Endothelial cell of umbilical vein (primary cell): ENCODE results near the gene SIX4. TPM values are rescaled to one million over a fixed set of nuclear protein-coding genes. Genes with fewer than 3 reads are reported as not detected.

Source experiments
- BruUV-seq: library from RNA; stranded (reverse); fragments of 400-500 nt; replicated peaks from 2 replicates; lab custom pipeline; 2021; lab: Mats Ljungman, UMichigan
- CTCF ChIA-PET: fragments of 300-600, 350-600 bp; sonication (Branson Sonifier 250); formaldehyde crosslinking; loops from one replicate; lab custom pipeline; 2021; ENCODE audit warnings: antibody characterized with exemption, inconsistent platforms; lab: Charles Lee
- POLR2A ChIA-PET: fragments of 300-600, 350-600 bp; sonication (Branson Sonifier 250); formaldehyde crosslinking; loops from one replicate; lab custom pipeline; 2021; ENCODE audit warnings: antibody characterized with exemption, inconsistent platforms; lab: Charles Lee
- DNase-seq: peaks from one replicate; pipeline ENCODE4 v3.0.0-alpha.2; 2011; ENCODE audit warnings: low read depth, low spot score
- FAIRE-seq: peaks from 2 replicates; lab custom pipeline; 2011; peaks lifted over from hg19 to GRCh38; lab: Jason Lieb, UNC
- H2AFZ ChIP-seq: 2 replicates; pipeline ENCODE4 v1.6.0; 2012; ENCODE audit warnings: low read depth, low read length, control low read depth, inconsistent platforms
- H3K27ac ChIP-seq: 2 replicates; pipeline ENCODE4 v1.5.1; 2011; ENCODE audit warnings: low read depth, mild to moderate bottlenecking, control low read depth, low read length, moderate library complexity; ENCODE audit not compliant: insufficient read depth
- H3K27me3 ChIP-seq, 2 experiments: 2 replicates each; pipeline versions ENCODE4 v1.6.0 to v1.6.1; 2011; ENCODE audit warnings: low read length in 2 of 2, mixed read lengths in 1 of 2; ENCODE audit not compliant: control insufficient read depth in 2 of 2, insufficient read depth in 2 of 2
- H3K36me3 ChIP-seq, 2 experiments: 2 replicates in 1 of 2; 3 replicates in 1 of 2; pipeline ENCODE4 v1.5.1; 2011; ENCODE audit warnings: low read length in 2 of 2, mild to moderate bottlenecking in 1 of 2, moderate library complexity in 1 of 2; ENCODE audit not compliant: control insufficient read depth in 2 of 2, insufficient read depth in 2 of 2; ENCODE audit errors: extremely low read depth in 1 of 2
- H3K4me1 ChIP-seq: 3 replicates; pipeline ENCODE4 v1.5.1; 2011; ENCODE audit warnings: mild to moderate bottlenecking, low read length; ENCODE audit not compliant: control insufficient read depth, insufficient read depth; ENCODE audit errors: extremely low read depth
- H3K4me2 ChIP-seq: 2 replicates; pipeline ENCODE4 v1.6.1; 2011; ENCODE audit warnings: low read length, control low read depth, mixed read lengths; ENCODE audit not compliant: insufficient read depth
- H3K4me3 ChIP-seq, 3 experiments: fragments of 200-600 bp in 1 of 3; sonication (generic), shearing (Covaris generic) in 1 of 3; replicated peaks in 1 of 3; 2 replicates each; pipeline ENCODE4 v1.5.1; 2011 to 2016; ENCODE audit warnings: control low read depth in 3 of 3, low read length in 3 of 3, mild to moderate bottlenecking in 2 of 3, inconsistent platforms in 1 of 3, low read depth in 1 of 3, moderate library complexity in 1 of 3; ENCODE audit not compliant: insufficient read depth in 1 of 3
- H3K79me2 ChIP-seq: 2 replicates; pipeline ENCODE4 v1.6.0; 2012; ENCODE audit warnings: low read length, inconsistent platforms; ENCODE audit not compliant: control insufficient read depth, insufficient read depth
- H3K9ac ChIP-seq: replicated peaks from 2 replicates; pipeline ENCODE3; 2011; ENCODE audit warnings: low read length, control low read depth; ENCODE audit not compliant: insufficient read depth; ENCODE audit errors: extremely low read depth
- H3K9me1 ChIP-seq: replicated peaks from 3 replicates; pipeline ENCODE4 v1.6.0; 2011; ENCODE audit warnings: mild to moderate bottlenecking, low read length; ENCODE audit not compliant: control insufficient read depth, insufficient read depth; ENCODE audit errors: extremely low read depth
- H3K9me3 ChIP-seq: replicated peaks from 2 replicates; pipeline ENCODE4 v1.5.1; 2012; ENCODE audit warnings: low read length, inconsistent platforms; ENCODE audit not compliant: control insufficient read depth, insufficient read depth
- H4K20me1 ChIP-seq: replicated peaks from 2 replicates; pipeline ENCODE3; 2011; ENCODE audit warnings: mild to moderate bottlenecking, low read length; ENCODE audit not compliant: control insufficient read depth, insufficient read depth; ENCODE audit errors: extremely low read depth
- CTCF ChIP-seq, 2 donors: IDR thresholded peaks; 1 replicate in 1 of 2; 2 replicates in 1 of 2; pipeline ENCODE4 v1.5.1; 2011; ENCODE audit warnings: low read length in 2 of 2, mild to moderate bottlenecking in 2 of 2, moderate library complexity in 2 of 2, control low read depth in 1 of 2, inconsistent platforms in 1 of 2, low read depth in 1 of 2; ENCODE audit not compliant: insufficient read depth in 1 of 2; ENCODE audit errors: extremely low read depth in 1 of 2
- EZH2 ChIP-seq: IDR thresholded peaks from 2 replicates; pipeline ENCODE4 v1.6.1; 2012; ENCODE audit warnings: borderline replicate concordance, low read depth, mild to moderate bottlenecking, moderate library complexity, low read length, inconsistent platforms; ENCODE audit not compliant: severe bottlenecking
- FOS ChIP-seq: IDR thresholded peaks from 2 replicates; pipeline ENCODE4 v1.6.1; 2011; ENCODE audit warnings: mild to moderate bottlenecking, low read length, moderate library complexity, borderline replicate concordance; ENCODE audit not compliant: insufficient read depth
- JUN ChIP-seq: IDR thresholded peaks from 2 replicates; pipeline ENCODE4 v1.6.1; 2011; ENCODE audit warnings: borderline replicate concordance, low read depth; ENCODE audit not compliant: insufficient read length, insufficient read depth
- MYC ChIP-seq: IDR thresholded peaks from one replicate; pipeline ENCODE4 v1.6.1; 2011; ENCODE audit warnings: mild to moderate bottlenecking, low read depth, low read length
- POLR2A ChIP-seq: IDR thresholded peaks from 2 replicates; pipeline ENCODE4 v1.6.1; 2012; ENCODE audit warnings: low read depth, mild to moderate bottlenecking, control low read depth, low read length
- POLR2AphosphoS5 ChIP-seq: IDR thresholded peaks from 2 replicates; pipeline ENCODE4 v1.6.1; 2012; ENCODE audit warnings: low read depth, mild to moderate bottlenecking, control low read depth, low read length, moderate library complexity; ENCODE audit not compliant: insufficient read depth
- dilution Hi-C: fragments of 300-500 bp; cut with MboI; formaldehyde crosslinking; loops from one replicate; pipeline ENCODE4 v1.15.0; 2019; ENCODE audit warnings: low sequenced_read_pairs; ENCODE audit not compliant: extremely low pct_ligation_motif_present
- intact Hi-C: fragments of 100-400 bp; cut with micrococcal nuclease; formaldehyde crosslinking; loops from one replicate; pipeline ENCODE4 v1.10.0; 2022
- polyA plus RNA-seq, 4 experiments: library from polyadenylated mRNA; depleted of rRNA in 3 of 4; stranded (reverse) in 3 of 4; unstranded in 1 of 4; fragments of >200 nt; gene quantifications; 2 replicates each; pipeline versions ENCODE4 v1.2.1 to v1.2.3, GENCODE V29; 2011 to 2012; ENCODE audit warnings: missing spikeins in 1 of 4
- total RNA-seq: library from RNA; stranded (reverse); gene quantifications from 2 replicates; pipeline ENCODE4 v1.2.3, GENCODE V29; 2021
- TF ChIP-seq, protein P1 (sequence below): IDR thresholded peaks from 2 replicates; pipeline ENCODE4 v1.6.1; 2011; ENCODE audit not compliant: insufficient read depth, insufficient read length

Gene SIX4
- total and polyA plus RNA-seq, 2 donors (not counting 3 experiments of a cell fraction or from before 2014, with no cell fraction given): 1.8 to 4.7 TPM

DNA sequence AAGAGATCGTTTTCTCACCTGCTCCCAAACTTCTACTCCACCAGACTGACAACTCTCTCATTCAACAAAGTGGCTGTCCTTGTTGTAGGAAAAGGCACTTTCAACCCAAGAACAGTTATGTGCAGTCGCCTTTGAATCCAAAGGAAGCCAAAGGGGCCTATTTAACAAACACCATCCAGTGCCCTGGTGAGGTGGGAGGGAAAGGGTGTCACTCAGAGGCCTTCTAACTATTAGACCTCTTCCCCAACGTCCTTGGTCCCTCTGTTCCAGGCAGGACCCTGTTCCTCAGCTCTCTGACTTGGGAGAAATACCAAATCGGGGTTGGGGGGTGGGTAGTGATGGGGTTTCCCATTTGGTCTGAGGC, 3.2 kb downstream of the SIX4 start:
- peaks cover 2 to 4% of the 10 kb centered on the region in 2 experiments for H3K36me3 ChIP-seq
- H3K4me1 ChIP-seq: peaks cover 8% of the 10 kb centered on the region
- intact Hi-C loops (loop anchor here (1.0 to 5.0 kb wide), 2 partner anchors 72 to 474 kb away; partner anchors contain the start of genes PPM1A and SIX1), dilution Hi-C loops (no loop called here)
- BruUV-seq: no TSS peak
- no peak overlapping the region for H2AFZ ChIP-seq
- peaks cover 2% of the 10 kb centered on the region for H3K79me2 ChIP-seq
- no peaks in the 10 kb centered on the region for H3K9me3 ChIP-seq
- H3K27me3 ChIP-seq: no peaks in the 10 kb centered on the region
- peak overlapping the region; percentile 17 for H3K9ac ChIP-seq
- DNase-seq (no peak), FAIRE-seq (no peak)
- peak overlapping the region; percentile 21 for H3K4me2 ChIP-seq
- H4K20me1 ChIP-seq: peaks cover 2% of the 10 kb centered on the region
- POLR2A ChIA-PET: interaction anchor here (0.6 kb wide), 1 partner anchor 96 kb away, joined by 4 read pairs; no protein-coding TSS in a partner anchor
- CTCF ChIA-PET: interaction anchor here (1.0 to 3.8 kb wide), 2 partner anchors 64 to 532 kb away, joined by 3 to 15 read pairs; no protein-coding TSS in a partner anchor
- peak overlapping the region in 2 of 3 experiments; percentile 31 to 94 for H3K4me3 ChIP-seq
- no peaks in the 10 kb centered on the region for H3K9me1 ChIP-seq
- no peak overlapping the region for H3K27ac ChIP-seq
- TF ChIP-seq POLR2A: no peak
- no peak for TF ChIP-seq CTCF (IDR thresholded peaks at IDR 0.05; ENCODE audit: extremely low read depth in 1 of 2, insufficient read depth in 1 of 2, low read depth in 1 of 2, low read length in 2 of 2)
- TF ChIP-seq, protein P1, sequence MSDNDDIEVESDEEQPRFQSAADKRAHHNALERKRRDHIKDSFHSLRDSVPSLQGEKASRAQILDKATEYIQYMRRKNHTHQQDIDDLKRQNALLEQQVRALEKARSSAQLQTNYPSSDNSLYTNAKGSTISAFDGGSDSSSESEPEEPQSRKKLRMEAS: no peak
- TF ChIP-seq EZH2: no peak
- TF ChIP-seq FOS: no peak
- TF ChIP-seq MYC: no peak
- no peak for TF ChIP-seq JUN
- TF ChIP-seq POLR2AphosphoS5: no peak
